ENCODE data around the gene BAHCC1.

DNA sequence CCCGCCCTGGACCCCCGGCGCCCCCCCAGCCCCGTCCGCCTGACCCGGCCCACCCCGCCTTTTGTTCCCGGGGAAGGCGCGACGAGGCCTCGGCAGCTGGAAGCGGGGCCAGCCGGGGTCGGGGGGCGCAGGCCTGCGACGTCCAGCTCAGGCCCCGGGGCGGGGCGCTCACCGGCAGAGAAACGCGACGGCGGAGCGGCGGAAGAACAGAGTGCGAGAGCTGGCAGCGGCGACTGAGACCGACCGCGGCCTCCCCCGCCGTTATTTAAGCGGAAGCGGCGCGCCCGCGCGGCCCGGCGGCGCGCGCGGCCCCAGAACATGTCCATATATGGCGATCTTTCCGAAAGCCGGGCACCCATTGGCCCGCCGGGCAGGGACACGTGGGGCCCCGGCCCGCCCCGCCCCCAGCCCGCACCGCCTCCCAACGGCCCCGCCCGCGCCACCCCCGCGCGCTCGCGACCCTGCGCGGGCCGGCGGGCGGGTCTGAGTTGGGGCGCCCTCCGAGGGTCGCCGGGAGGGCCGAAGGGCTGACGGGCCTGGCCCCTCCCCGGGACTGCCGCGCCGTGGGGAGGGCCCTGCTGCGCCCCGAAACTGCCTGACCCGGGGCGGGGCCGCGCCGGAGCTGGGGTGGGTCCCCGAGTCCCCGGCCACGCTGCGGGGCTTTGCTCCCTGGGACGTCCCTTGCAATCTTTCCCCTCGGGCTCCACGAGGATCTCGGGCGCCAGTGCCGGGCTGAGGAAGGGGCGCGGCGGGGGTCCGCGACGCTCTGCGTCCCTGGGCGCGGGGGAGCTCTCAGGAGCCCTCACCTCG, 117.5 kb downstream of the BAHCC1 start, which contains the start of gene ACTG1:
- TF ChIP-seq PBX3 (IDR thresholded peaks at IDR 0.05; ENCODE audit: insufficient replicate concordance, low read depth, low read length) (no peak), JUNB (IDR thresholded peaks at IDR 0.05) (no peak), MYC (IDR thresholded peaks at IDR 0.05; ENCODE audit: insufficient read depth, insufficient read length, insufficient replicate concordance, low read length, severe bottlenecking) (no peak), ZNF687 (IDR thresholded peaks at IDR 0.05) (peak; percentile 96), SRF (IDR thresholded peaks at IDR 0.05; ENCODE audit: low read depth in 2 of 2, low read length in 2 of 2) (peak; percentile 96 to 99), CBFB (IDR thresholded peaks at IDR 0.05; ENCODE audit: low read depth) (peak; percentile 94), LARP7 (IDR thresholded peaks at IDR 0.05) (0 out of 2 replicates have a peak, but pooled peaks have one; percentile 29)
- TF ChIP-seq, protein P1, sequence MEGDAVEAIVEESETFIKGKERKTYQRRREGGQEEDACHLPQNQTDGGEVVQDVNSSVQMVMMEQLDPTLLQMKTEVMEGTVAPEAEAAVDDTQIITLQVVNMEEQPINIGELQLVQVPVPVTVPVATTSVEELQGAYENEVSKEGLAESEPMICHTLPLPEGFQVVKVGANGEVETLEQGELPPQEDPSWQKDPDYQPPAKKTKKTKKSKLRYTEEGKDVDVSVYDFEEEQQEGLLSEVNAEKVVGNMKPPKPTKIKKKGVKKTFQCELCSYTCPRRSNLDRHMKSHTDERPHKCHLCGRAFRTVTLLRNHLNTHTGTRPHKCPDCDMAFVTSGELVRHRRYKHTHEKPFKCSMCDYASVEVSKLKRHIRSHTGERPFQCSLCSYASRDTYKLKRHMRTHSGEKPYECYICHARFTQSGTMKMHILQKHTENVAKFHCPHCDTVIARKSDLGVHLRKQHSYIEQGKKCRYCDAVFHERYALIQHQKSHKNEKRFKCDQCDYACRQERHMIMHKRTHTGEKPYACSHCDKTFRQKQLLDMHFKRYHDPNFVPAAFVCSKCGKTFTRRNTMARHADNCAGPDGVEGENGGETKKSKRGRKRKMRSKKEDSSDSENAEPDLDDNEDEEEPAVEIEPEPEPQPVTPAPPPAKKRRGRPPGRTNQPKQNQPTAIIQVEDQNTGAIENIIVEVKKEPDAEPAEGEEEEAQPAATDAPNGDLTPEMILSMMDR (IDR thresholded peaks at IDR 0.05 in 2 of 3, conservative IDR thresholded peaks at IDR 0.05 in 1 of 3; ENCODE audit: control insufficient read depth in 2 of 3, extremely low read depth in 1 of 3, insufficient read depth in 1 of 3, low read depth in 3 of 3, low read length in 3 of 3), result no peak
- TF ChIP-seq, protein P2, sequence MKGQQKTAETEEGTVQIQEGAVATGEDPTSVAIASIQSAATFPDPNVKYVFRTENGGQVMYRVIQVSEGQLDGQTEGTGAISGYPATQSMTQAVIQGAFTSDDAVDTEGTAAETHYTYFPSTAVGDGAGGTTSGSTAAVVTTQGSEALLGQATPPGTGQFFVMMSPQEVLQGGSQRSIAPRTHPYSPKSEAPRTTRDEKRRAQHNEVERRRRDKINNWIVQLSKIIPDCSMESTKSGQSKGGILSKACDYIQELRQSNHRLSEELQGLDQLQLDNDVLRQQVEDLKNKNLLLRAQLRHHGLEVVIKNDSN (IDR thresholded peaks at IDR 0.05; ENCODE audit: borderline replicate concordance, extremely low read length, insufficient read depth, low read depth, low read length), result peak; percentile 75
